HL-60 (cell line): Measurements from ENCODE around the gene TVP23A.
A peak's percentile ranks its signal among the peaks of the same experiment; 100 is the strongest.

Source experiments
- DNase-seq, 2 experiments: peaks; one replicate each; pipeline ENCODE4 v3.0.0-alpha.2; 2010 to 2020; ENCODE audit warnings: low read depth in 1 of 2, low spot score in 1 of 2
- H3K27ac ChIP-seq: fragments of 250-450 bp; sonication (Bioruptor Pico); replicated peaks from 2 replicates; pipeline ENCODE4 v1.5.1; 2020; ENCODE audit warnings: mild to moderate bottlenecking, moderate library complexity
- H3K27me3 ChIP-seq: fragments of 250-450 bp; sonication (Bioruptor Pico); 2 replicates; pipeline ENCODE4 v1.5.1; 2021; ENCODE audit warnings: mild to moderate bottlenecking, moderate library complexity; ENCODE audit not compliant: insufficient read depth, poor library complexity, severe bottlenecking
- H3K4me3 ChIP-seq: replicated peaks from 2 replicates; pipeline ENCODE4 v1.5.1; 2011; ENCODE audit warnings: mild to moderate bottlenecking, control low read depth, low read length; ENCODE audit not compliant: insufficient read depth
- CTCF ChIP-seq: IDR thresholded peaks from one replicate; pipeline ENCODE4 v1.5.1; 2011; ENCODE audit warnings: low read length, control low read depth, inconsistent platforms; ENCODE audit not compliant: insufficient read depth
- GABPA ChIP-seq: IDR thresholded peaks from 2 replicates; pipeline ENCODE4 v1.6.1; 2012; ENCODE audit warnings: low read depth
- POLR2AphosphoS5 ChIP-seq: IDR thresholded peaks from 2 replicates; pipeline ENCODE4 v1.6.1; 2012; ENCODE audit warnings: low read depth
- REST ChIP-seq: IDR thresholded peaks from 2 replicates; pipeline ENCODE4 v1.6.1; 2012; ENCODE audit warnings: low read depth; ENCODE audit not compliant: insufficient replicate concordance
- SPI1 ChIP-seq: IDR thresholded peaks from 2 replicates; pipeline ENCODE4 v1.6.1; 2012; ENCODE audit warnings: low read depth, mild to moderate bottlenecking, borderline replicate concordance

Gene TVP23A

GRCh38 chr16:10849736-10850477 lies 31.3 kb upstream of the TVP23A start:
- Histone ChIP-seq H3K27ac (no peak overlapping the region), H3K27me3 (no peaks in the 10 kb centered on the region), H3K4me3 (no peak overlapping the region)
- no peak for TF ChIP-seq GABPA
- no peak for TF ChIP-seq POLR2AphosphoS5
- TF ChIP-seq SPI1 = no peak
- no peak for TF ChIP-seq REST
- no peak for TF ChIP-seq CTCF
- DNase-seq = no peak

- DNase-seq = peak in 1 of 2 experiments; percentile 20
- no peaks in the 10 kb centered on the region for H3K27me3 ChIP-seq
- H3K4me3 ChIP-seq = no peak overlapping the region
- peak overlapping the region; percentile 42 for H3K27ac ChIP-seq
- TF ChIP-seq SPI1 = peak; percentile 25; the same call in 1 of the 2 replicates
- TF ChIP-seq REST = no peak
- TF ChIP-seq POLR2AphosphoS5 = no peak
- TF ChIP-seq CTCF = no peak
- no peak for TF ChIP-seq GABPA
These were observed 28.6 kb upstream of the TVP23A start for GRCh38 chr16:10847176-10847575.

GRCh38 chr16:10846213-10846998 lies 27.8 kb upstream of the TVP23A start:
- H3K27ac ChIP-seq = peak overlapping the region; percentile 42
- no peak overlapping the region for H3K4me3 ChIP-seq
- H3K27me3 ChIP-seq = no peaks in the 10 kb centered on the region
- no peak for TF ChIP-seq GABPA
- peak; percentile 52; the same call in 1 of the 2 replicates for TF ChIP-seq SPI1
- TF ChIP-seq POLR2AphosphoS5 = no peak
- DNase-seq = peak in 1 of 2 experiments; percentile 29

- no peaks in the 10 kb centered on the region for H3K27me3 ChIP-seq
- no peak overlapping the region for H3K4me3 ChIP-seq
- no peak overlapping the region for H3K27ac ChIP-seq
- TF ChIP-seq REST = no peak
- no peak for TF ChIP-seq SPI1
- no peak for TF ChIP-seq CTCF
- TF ChIP-seq POLR2AphosphoS5 = no peak
- TF ChIP-seq GABPA = no peak
- no peak for DNase-seq
These were observed 22.1 kb upstream of the TVP23A start for GRCh38 chr16:10840703-10841102.
